Measurements from ENCODE around the gene FAM193A.

DNA sequence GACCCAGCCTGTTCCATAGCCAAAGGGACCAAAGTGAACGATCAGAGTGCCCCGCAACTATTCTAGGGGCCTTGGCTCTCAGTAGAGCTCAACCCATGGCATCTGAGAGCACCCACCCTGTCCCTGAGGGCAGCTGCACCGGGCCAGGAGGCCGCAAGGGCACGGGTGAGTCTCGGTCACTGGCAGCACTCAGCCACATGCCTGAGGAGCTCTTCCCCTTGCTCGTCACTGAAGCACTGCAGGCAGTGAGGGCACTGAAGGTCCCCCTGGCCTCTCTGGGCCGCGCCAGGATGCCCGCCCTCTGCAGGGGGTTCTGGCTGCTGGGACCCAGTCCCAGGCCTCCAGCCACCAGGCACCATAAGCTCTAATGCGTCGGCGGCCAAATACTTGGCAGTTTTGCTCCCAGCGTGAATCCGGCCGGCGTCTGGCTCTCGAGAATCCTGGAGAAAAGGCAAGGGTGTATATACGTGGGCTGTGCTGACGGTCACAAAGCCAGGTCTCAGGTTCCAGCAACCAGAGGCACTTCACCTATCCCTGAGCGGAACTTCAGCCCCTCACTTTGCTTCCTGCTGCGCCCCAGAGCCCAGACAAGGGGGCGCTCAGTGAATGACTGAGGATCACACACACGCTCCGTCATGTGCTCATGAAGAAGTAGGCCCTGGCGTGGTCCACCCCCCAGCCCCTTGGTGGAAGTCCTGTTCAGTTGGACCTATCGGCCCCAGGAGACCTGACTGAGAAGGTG, 205.8 kb downstream of the FAM193A start:
- TF ChIP-seq, protein P1, sequence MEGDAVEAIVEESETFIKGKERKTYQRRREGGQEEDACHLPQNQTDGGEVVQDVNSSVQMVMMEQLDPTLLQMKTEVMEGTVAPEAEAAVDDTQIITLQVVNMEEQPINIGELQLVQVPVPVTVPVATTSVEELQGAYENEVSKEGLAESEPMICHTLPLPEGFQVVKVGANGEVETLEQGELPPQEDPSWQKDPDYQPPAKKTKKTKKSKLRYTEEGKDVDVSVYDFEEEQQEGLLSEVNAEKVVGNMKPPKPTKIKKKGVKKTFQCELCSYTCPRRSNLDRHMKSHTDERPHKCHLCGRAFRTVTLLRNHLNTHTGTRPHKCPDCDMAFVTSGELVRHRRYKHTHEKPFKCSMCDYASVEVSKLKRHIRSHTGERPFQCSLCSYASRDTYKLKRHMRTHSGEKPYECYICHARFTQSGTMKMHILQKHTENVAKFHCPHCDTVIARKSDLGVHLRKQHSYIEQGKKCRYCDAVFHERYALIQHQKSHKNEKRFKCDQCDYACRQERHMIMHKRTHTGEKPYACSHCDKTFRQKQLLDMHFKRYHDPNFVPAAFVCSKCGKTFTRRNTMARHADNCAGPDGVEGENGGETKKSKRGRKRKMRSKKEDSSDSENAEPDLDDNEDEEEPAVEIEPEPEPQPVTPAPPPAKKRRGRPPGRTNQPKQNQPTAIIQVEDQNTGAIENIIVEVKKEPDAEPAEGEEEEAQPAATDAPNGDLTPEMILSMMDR (IDR thresholded peaks at IDR 0.05), result no peak
- TF ChIP-seq POLR2A (IDR thresholded peaks at IDR 0.05), result no peak
